TTC549 (cell line): ENCODE results near the gene CDK2.
"Not testable (repeated sequence)": the region's sequence is repeated elsewhere in the genome, so short reads cannot be mapped to it uniquely, and the experiment has no call there.

Experiments used
- FAIRE-seq: peaks from 2 replicates; lab custom pipeline; 2012; peaks lifted over from hg19 to GRCh38; lab: Jason Lieb, UNC

Gene CDK2

GRCh38 chr12:55938826-55939501 is 27.7 kb upstream of the CDK2 start:
- no peak for FAIRE-seq

DNA sequence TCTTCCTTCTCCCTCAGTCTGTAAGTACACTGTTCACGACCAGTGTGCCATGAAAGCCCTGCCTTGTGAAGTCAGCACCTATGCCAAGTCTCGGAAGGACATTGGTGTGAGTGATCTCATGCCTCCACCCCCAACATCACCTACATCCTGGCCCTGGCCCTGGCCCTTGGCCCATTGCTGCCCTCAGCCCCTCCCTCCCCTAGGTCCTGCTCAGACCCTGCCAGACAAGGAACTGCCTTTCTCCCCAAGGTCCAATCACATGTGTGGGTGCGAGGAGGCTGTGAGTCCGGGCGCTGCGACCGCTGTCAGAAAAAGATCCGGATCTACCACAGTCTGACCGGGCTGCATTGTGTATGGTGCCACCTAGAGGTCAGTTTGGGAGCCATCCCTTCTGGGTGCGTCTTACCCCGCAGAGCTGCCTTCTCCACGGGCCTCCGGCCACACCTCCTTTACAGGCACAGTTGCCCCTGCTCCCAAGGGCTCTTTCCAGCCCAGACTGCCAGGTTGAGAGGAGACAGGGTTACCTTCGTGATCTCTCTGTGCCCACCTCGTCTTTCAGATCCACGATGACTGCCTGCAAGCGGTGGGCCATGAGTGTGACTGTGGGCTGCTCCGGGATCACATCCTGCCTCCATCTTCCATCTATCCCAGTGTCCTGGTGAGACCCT is 26.4 kb upstream of the CDK2 start:
- no peak for FAIRE-seq

- no peak for FAIRE-seq
Measured at GRCh38 chr12:55942055-55942454, 24.6 kb upstream of the CDK2 start.

GRCh38 chr12:55942577-55943136 is 24.0 kb upstream of the CDK2 start:
- FAIRE-seq: no peak

GRCh38 chr12:55946553-55946952 is 20.1 kb upstream of the CDK2 start:
- no peak for FAIRE-seq

GRCh38 chr12:55955344-55955743 is 11.3 kb upstream of the CDK2 start:
- no peak for FAIRE-seq

GRCh38 chr12:55955800-55956508 is 10.7 kb upstream of the CDK2 start:
- no peak for FAIRE-seq

DNA sequence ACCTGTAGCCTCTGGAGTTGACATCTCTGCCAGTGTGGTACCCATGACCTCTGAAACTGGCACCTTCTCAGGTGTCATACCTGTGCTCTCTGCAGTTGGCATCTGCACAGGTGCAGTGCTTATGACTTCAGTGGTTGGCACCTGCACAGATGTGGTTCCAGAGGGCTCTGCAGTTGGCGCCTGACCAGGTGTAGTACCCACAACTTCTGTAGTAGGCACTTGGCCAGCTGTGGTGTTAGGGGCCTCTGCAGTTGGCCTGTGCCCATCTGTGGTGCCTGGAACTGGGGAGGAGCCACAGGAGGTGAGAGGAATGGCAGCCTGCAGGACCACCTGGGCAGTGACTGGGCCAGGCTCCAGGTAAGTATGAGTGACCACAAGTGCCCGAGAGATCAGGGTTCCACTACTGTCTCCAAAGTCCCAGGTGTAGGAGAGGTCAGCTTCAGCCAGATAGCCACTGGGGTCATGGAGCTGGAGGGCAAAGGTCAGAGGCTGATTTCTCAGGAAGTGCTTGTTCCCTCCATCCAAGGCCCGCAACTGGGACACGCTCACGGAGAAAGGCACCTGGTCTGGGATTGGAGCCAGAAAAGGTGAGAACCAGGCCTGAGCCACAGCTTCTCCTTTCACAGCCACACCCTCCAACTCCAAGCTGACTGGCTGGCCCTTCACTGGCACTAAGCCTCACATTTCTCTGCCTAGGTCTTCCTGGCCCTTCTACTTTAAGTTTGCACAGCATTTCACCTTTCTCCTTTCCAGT is 9.3 kb upstream of the CDK2 start:
- FAIRE-seq: no peak

DNA sequence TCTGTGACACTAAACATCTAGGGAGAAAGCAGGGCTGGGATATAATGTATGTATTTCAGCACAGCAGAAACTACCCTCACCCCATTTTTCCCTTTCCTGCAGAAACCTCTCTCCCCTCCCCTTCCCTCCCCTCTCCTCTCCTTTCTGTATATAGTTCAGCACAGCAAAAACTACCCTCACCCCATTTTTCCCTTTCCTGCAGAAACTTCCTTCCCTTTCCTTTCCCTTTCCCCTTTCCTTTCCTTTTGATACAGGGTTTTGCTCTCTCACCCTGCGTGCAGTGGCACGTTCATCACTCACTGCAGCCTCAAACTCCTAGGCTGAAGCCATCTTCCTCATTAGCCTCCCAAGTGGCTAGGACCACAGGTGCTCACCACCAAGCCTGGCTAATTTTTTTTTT is 2.9 kb upstream of the CDK2 start:
- no peak for FAIRE-seq

DNA sequence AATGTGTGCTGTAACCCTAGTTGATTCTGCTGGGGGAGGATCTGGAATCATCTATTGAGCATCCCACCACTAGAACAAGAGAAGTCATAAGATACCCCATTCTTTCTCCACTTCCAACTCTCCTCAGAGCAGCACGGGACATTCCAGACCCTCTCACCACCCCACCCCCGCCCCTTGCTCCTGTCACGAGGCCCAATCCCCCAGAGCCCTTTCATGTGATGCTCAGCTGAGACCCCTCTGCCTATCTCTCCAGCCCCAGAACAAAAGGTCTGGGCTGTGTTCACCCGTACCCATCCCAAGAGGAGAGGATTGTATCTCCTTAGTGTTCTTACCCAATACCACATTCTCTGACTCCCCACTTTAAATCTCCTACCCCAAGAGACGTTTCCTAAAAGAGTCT is 1.4 kb upstream of the CDK2 start:
- no peak for FAIRE-seq

DNA sequence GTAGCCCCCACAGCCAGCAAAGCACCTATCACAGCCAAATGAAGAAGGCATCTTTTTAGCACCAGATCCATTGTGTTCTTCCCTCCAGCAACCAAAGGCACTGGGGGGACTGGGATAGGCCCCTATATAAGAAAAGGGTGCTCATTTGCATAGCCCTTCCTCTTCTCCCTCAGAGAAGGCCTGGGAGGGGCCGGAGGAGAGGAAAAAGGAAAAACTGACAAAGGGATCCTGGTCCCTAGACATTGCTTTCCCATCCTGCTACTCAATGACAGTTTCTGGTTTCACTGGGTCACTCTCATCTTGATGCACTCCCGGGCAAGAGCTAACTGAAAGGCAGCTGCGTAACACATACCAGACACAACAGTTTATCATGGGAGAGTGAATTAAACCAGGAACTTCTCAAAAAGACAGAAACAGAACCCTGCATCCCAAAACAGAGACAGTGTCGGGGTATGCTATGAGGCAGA is 656 bp upstream of the CDK2 start, which contains the start of gene PMEL:
Gene PMEL, minus strand, starts transcription at position 102 of the 467 bp plus-strand sequence. Its CDS starts 31 bp downstream, at position 71.
- FAIRE-seq: no peak

- FAIRE-seq: no peak
Measured at GRCh38 chr12:55969356-55969755, 2.7 kb downstream of the CDK2 start.

GRCh38 chr12:55970775-55971174 is 4.1 kb downstream of the CDK2 start:
- FAIRE-seq: no peak

GRCh38 chr12:55972042-55972441 is 5.4 kb downstream of the CDK2 start:
- no peak for FAIRE-seq

GRCh38 chr12:55972456-55972855 is 5.8 kb downstream of the CDK2 start:
- no peak for FAIRE-seq

- no peak for FAIRE-seq
Measured at GRCh38 chr12:55972911-55973598, 6.4 kb downstream of the CDK2 start.

DNA sequence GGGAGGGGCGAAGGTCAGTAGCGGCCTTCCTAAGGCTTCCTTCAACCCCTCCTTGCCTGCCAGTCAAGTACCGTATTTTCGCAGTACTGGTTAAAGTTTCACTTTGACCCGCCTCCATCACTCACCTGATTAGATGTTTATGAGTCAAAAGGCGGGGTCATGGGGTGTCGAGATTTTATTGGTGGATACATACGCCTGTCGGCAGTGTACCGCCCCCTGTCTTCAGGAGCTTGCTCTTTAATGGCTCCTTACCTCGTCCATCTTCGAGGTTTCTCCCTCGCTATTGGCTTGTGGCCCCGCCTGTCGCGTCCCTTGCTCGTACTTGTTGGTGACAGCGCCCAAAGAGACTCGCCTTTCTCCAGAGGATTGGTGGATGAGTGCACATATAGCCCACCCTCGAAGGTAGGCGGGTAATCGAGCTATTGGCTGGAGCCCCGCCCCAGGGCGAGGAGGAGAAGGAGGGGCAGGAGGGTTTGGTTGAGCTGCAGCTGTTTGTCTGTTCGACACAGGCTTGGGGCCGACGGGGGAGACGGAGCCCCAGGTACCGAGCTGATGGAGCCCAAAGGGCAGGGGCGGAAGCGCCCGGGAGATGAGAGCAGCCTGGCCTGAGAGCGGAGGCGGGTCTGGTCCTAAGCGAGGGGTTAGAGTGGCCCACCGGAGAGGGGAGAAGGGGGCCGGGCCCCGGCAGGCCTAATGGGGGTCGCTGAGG is 7.1 kb downstream of the CDK2 start, which contains the start of gene RAB5B:
Gene RAB5B, plus strand, starts transcription at position 480 of the 709 bp plus-strand sequence. CDS start 12,883 bp downstream, outside the sequence.
- FAIRE-seq: peak; percentile 98

DNA sequence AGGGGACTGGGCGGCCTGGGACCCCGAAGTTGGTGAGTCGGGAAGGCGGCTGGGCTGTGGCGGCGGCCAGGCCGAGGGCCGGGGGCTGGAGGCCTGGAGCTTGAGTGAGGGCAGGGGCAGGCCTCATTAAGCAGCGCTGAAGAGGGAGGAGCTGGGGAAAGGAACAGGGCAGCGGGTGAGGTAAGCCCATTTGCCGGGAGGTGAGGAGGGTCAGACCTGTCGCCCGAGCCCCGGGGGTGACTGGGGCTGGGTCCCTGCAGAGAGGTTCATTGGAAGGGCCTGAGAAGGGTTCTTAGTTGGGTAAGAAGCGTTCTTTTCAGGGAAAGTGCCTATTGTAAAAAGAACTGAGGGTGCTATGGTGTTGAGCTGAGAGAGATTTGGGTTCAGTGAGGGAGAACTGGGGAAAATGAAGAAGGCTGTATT is 7.7 kb downstream of the CDK2 start:
- no peak for FAIRE-seq

- FAIRE-seq: no peak
Measured at GRCh38 chr12:55978393-55978792, 11.8 kb downstream of the CDK2 start.

DNA sequence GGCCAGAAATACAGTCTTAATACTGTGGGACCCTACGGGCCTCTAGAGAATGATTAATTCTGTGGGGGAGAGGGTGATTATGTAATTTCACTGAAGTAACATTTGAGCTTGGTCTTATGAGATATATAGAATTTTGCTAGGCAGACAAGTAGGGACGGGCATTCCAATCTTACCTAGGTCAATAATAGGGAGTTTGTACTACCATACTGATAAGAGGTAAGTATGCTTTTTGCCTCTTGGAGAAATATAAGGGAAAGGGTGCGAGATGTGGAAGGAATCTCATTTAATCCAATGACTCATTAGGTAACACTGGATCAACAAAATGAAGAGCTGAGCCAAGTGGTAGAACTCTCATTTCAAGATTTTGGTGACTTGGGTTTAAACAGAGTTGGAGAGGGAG is 12.4 kb downstream of the CDK2 start:
- FAIRE-seq: no peak

DNA sequence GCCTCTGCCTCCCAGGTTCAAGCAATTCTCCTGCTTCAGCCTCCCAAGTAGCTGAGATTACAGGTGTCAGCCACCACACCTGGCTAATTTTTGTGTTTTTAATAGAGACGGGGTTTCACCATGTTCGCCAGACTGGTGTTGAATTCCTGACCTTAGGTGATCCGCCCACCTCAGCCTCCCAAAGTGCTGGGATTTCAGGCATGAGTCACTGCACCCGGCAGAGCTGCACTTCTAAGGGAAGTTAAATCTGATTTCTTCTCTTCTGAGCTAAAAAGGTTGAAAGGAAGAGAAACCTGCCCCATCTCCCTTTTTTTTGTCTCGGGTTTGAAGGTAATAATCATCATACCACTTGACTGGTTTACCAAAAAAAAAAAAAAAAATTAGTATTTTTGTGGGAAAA is 15.3 kb downstream of the CDK2 start:
- not testable (repeated sequence) for FAIRE-seq
